Thyroid gland (tissue), 4 donors: ENCODE data around the gene WDR19.

Source experiments
- CTCF ChIP-seq, 6 experiments: fragments of 200-600 bp in 3 of 6; fragments of 450-650 bp in 3 of 6; sonication (generic) in 3 of 6; IDR thresholded peaks; one replicate each; pipeline ENCODE4 v1.5.1; 2016 to 2019; ENCODE audit warnings: antibody characterized with exemption in 6 of 6, mild to moderate bottlenecking in 2 of 6, inconsistent platforms in 1 of 6, moderate library complexity in 1 of 6
- POLR2A ChIP-seq, 2 donors: fragments of 450-650 bp; IDR thresholded peaks; one replicate each; pipeline ENCODE4 v1.6.1; 2017; ENCODE audit warnings: antibody characterized with exemption in 2 of 2, mild to moderate bottlenecking in 2 of 2, moderate library complexity in 1 of 2

- no peak for TF ChIP-seq POLR2A (IDR thresholded peaks at IDR 0.05)
- no peak for TF ChIP-seq CTCF (IDR thresholded peaks at IDR 0.05)
Measured at GRCh38 chr4:39285111-39285795, 102.9 kb downstream of the WDR19 start.
